LNCaP clone FGC (cell line): ENCODE results near the gene SHTN1.

ENCODE experiments used
- DNase-seq: peaks from one replicate; pipeline ENCODE4 v3.0.0-alpha.2; 2011; ENCODE audit warnings: low read depth
- H3K4me3 ChIP-seq: 2 replicates; pipeline ENCODE4 v1.5.1; 2011; ENCODE audit warnings: mild to moderate bottlenecking, low read depth, low read length, control low read depth
- TF ChIP-seq, protein P1 (sequence below): IDR thresholded peaks from 2 replicates; pipeline ENCODE4 v1.5.1; 2012; ENCODE audit warnings: mild to moderate bottlenecking; ENCODE audit not compliant: control insufficient read depth, insufficient read depth; ENCODE audit errors: extremely low read depth

The SHTN1 gene

DNA sequence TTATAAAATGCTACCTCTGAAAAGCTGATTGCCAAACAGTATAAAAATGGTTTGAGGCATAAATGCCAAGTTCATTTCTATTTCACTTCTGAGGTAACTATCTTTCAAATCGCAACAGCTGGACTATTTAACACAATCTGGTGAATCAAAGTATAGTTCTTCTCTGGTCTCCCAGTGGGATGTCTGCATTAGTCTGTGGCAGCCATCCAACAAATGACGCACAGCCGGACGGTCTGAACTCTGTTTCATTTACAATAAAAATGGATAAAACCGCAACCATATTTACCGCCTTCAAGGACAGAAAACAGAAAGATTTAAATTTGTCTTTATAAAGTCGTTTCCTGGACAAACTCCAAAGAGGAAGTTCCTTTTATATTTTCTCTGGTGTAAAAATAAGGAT is 113.8 kb downstream of the SHTN1 start:
- DNase-seq = no peak
- TF ChIP-seq, protein P1, sequence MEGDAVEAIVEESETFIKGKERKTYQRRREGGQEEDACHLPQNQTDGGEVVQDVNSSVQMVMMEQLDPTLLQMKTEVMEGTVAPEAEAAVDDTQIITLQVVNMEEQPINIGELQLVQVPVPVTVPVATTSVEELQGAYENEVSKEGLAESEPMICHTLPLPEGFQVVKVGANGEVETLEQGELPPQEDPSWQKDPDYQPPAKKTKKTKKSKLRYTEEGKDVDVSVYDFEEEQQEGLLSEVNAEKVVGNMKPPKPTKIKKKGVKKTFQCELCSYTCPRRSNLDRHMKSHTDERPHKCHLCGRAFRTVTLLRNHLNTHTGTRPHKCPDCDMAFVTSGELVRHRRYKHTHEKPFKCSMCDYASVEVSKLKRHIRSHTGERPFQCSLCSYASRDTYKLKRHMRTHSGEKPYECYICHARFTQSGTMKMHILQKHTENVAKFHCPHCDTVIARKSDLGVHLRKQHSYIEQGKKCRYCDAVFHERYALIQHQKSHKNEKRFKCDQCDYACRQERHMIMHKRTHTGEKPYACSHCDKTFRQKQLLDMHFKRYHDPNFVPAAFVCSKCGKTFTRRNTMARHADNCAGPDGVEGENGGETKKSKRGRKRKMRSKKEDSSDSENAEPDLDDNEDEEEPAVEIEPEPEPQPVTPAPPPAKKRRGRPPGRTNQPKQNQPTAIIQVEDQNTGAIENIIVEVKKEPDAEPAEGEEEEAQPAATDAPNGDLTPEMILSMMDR = no peak
- no peak overlapping the region for H3K4me3 ChIP-seq

- TF ChIP-seq, protein P1 = no peak
- DNase-seq = no peak
- H3K4me3 ChIP-seq = no peak overlapping the region
Measured at GRCh38 chr10:116889066-116889465, 115.9 kb downstream of the SHTN1 start.

DNA sequence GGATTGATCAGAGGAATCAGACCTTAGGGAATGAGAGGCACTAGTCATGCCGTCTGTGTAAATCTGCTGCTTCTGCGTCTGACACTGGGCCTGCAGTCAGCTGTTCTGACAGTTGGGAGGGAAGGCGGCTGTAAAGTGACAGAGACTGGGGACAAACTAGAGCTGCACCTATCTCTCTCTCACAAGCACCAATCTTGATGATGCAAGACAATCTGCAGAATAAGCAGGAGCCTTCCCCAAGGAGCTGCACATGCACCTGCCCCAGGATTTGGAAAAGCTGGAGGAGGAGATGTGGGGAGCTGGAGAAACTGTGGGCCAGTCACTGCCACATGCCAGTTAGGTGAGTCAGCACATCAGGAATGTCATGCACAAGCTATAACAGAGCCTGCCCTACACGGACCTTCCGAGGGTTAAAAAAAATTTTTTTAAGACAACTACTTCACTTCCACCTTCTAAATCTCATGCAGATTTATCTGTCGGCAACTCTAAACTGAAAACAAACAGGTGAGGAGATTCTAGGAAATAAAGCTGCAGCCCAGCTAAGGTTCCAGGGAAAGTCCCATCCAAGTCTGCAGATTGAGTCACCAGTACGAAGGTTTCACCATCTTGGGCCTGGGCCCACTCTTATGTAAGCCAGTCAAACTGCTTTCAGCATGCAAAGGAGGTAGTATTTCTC is 116.5 kb downstream of the SHTN1 start:
- TF ChIP-seq, protein P1 = no peak
- H3K4me3 ChIP-seq = no peak overlapping the region
- peak; percentile 19 for DNase-seq

DNA sequence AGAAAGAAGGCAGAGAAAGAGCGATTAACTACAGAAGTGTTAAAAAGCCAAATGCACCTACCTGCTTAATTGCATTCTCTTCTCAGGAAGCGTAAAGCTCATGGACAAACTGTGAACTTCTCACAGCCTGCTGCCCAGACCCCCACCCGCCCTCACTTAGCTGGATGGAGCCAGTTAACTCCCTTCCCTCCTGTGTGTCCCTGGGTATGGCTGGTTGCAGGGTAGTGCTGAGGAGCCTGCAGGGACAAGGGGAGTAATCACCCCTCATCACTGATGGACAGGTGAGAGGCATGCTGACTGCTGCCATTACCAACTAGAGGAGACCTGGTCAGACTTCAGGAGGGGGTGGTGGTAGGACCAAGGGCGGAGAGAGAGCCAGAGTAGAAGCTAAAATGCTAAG is 118.2 kb downstream of the SHTN1 start:
- no peak for DNase-seq
- no peak overlapping the region for H3K4me3 ChIP-seq

GRCh38 chr10:116882639-116883038 is 122.3 kb downstream of the SHTN1 start:
- H3K4me3 ChIP-seq = no peak overlapping the region
- DNase-seq = no peak
- TF ChIP-seq, protein P1 = no peak

More for the DNA sequence above, 118.2 kb downstream of the SHTN1 start:
- TF ChIP-seq, protein P1 = no peak

DNA sequence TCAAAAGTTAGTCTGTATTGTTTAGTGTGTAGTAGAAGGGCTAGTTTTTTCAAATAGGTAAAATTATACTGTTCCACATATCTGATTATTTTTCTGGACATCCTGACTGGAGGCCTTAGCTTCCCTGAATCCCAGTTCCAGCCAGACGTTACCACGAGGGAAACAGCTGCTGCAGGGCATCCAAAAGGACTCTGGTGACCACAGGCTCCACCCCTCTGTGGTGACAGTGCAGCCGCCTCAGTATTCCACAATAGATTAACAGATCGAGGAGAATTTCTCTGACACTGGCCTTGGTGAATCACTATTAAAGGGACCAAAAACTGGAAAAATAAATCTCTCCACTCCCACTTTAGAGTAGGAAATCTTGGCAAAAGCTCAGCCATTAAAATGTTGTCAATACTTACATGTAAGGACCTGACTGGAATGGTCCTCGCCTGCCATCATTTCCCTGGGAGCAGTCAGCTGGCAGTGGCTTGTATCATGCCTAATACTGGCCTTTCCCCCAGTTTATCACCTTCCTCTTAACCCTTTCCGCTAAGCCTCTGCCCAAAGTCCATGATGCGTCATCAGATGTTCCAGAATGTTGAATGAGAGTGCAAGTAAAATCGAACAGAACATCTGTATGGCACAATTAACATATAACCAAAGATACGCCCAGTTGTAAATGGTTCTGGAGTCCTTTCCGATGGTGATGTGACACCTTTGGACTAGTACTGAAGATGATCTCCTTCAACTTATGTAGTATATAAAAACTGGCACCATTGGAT is 124.1 kb downstream of the SHTN1 start:
- no peak overlapping the region for H3K4me3 ChIP-seq
- DNase-seq = no peak
- TF ChIP-seq, protein P1 = no peak
